HepG2 (cell line): ENCODE data around the gene ADAM19. TPM values are rescaled to one million over a fixed set of nuclear protein-coding genes. Genes with fewer than 3 reads are reported as not detected.

Experiments used
- ATAC-seq: fragments of 200-7000 bp; cut with Tn5 transposase; 3 replicates; pipeline ENCODE4 v1.9.1; 2020; ENCODE audit warnings: mild to moderate bottlenecking, moderate library complexity
- BruUV-seq: library from RNA; stranded (reverse); fragments of 400-500 nt; replicated peaks from 2 replicates; lab custom pipeline; 2021; lab: Mats Ljungman, UMichigan
- CTCF ChIA-PET: fragments of 300-600 bp; formaldehyde crosslinking; extraction: SDS; loops from one replicate; lab custom pipeline; 2021; ENCODE audit warnings: low total read pairs, inconsistent platforms, low intra/inter-chr PET ratio; lab: Yijun Ruan, JAX
- POLR2A ChIA-PET: fragments of 350-600 bp; sonication (Branson Sonifier 250); formaldehyde crosslinking; loops from one replicate; lab custom pipeline; 2020; ENCODE audit warnings: antibody characterized with exemption, inconsistent platforms; lab: Yijun Ruan, JAX
- DNase-seq: peaks from one replicate; pipeline ENCODE4 v3.0.0-alpha.2; 2015; ENCODE audit warnings: low spot score
- FAIRE-seq: peaks from 3 replicates; lab custom pipeline; 2011; peaks lifted over from hg19 to GRCh38; lab: Jason Lieb, UNC
- H2AFZ ChIP-seq: one replicate; pipeline ENCODE4 v1.6.1; 2011; ENCODE audit warnings: low read length, inconsistent platforms
- H3K27ac ChIP-seq: fragments of 300-600 bp; 3 replicates; pipeline ENCODE4 v1.8.0; 2011; ENCODE audit warnings: mixed run types, mild to moderate bottlenecking, mixed read lengths, low read length, inconsistent platforms; ENCODE audit not compliant: insufficient read depth; ENCODE audit errors: extremely low read length
- H3K27me3 ChIP-seq, 2 experiments: fragments of 200-600 bp in 1 of 2; 2 replicates in 1 of 2; 3 replicates in 1 of 2; pipeline versions ENCODE4 v1.6.0 to v1.8.0; 2011; ENCODE audit warnings: low read length in 2 of 2, mild to moderate bottlenecking in 2 of 2, moderate library complexity in 2 of 2, inconsistent platforms in 1 of 2; ENCODE audit not compliant: insufficient read depth in 2 of 2, control insufficient read depth in 1 of 2
- H3K36me3 ChIP-seq, 2 experiments: fragments of 200-600 bp in 1 of 2; replicated peaks in 1 of 2; 2 replicates in 1 of 2; 3 replicates in 1 of 2; pipeline versions ENCODE4 v1.5.1 to v1.8.0; 2011; ENCODE audit warnings: low read length in 2 of 2, inconsistent platforms in 1 of 2; ENCODE audit not compliant: insufficient read depth in 2 of 2, control insufficient read depth in 1 of 2
- H3K4me1 ChIP-seq: 2 replicates; pipeline ENCODE4 v1.5.1; 2012; ENCODE audit warnings: low read length, inconsistent platforms; ENCODE audit not compliant: insufficient read depth
- H3K4me2 ChIP-seq: 2 replicates; pipeline ENCODE4 v1.6.0; 2011; ENCODE audit warnings: low read depth, low read length, inconsistent platforms
- H3K4me3 ChIP-seq, 3 experiments: fragments of 200-600 bp in 1 of 3; sonication (generic), shearing (Covaris generic) in 1 of 3; replicated peaks in 1 of 3; 2 replicates each; pipeline ENCODE4 v1.5.1; 2011 to 2016; ENCODE audit warnings: low read length in 3 of 3, inconsistent platforms in 2 of 3, low read depth in 2 of 3, mild to moderate bottlenecking in 2 of 3, control low read depth in 1 of 3, mixed read lengths in 1 of 3; ENCODE audit not compliant: insufficient read depth in 1 of 3
- H3K79me2 ChIP-seq: one replicate; pipeline ENCODE4 v1.6.1; 2011; ENCODE audit warnings: low read length, inconsistent platforms; ENCODE audit not compliant: insufficient read depth
- H3K9ac ChIP-seq: 2 replicates; pipeline ENCODE4 v1.6.0; 2011; ENCODE audit warnings: mild to moderate bottlenecking, low read depth, low read length, inconsistent platforms; ENCODE audit not compliant: insufficient read depth
- H3K9me3 ChIP-seq: 2 replicates; pipeline ENCODE4 v1.5.1; 2012; ENCODE audit warnings: mild to moderate bottlenecking, low read length
- H4K20me1 ChIP-seq: 2 replicates; pipeline ENCODE4 v1.6.0; 2011; ENCODE audit warnings: inconsistent platforms, mild to moderate bottlenecking, low read length, moderate library complexity; ENCODE audit not compliant: insufficient read depth
- ADNP ChIP-seq: sonication (generic); formaldehyde crosslinking; IDR thresholded peaks from 2 replicates; pipeline ENCODE4 v1.4.0; 2020; ENCODE audit warnings: missing genetic modification reagents
- ATF1 ChIP-seq: IDR thresholded peaks from 2 replicates; pipeline ENCODE4 v1.6.1; 2016; ENCODE audit warnings: mild to moderate bottlenecking, control low read depth
- BRCA1 ChIP-seq: sonication (generic); formaldehyde crosslinking; IDR thresholded peaks from 2 replicates; pipeline ENCODE4 v1.4.0; 2020; ENCODE audit warnings: missing genetic modification reagents
- MED13 ChIP-seq: sonication (generic); formaldehyde crosslinking; IDR thresholded peaks from 2 replicates; pipeline ENCODE4 v1.5.0; 2020; ENCODE audit warnings: missing genetic modification reagents
- NFRKB ChIP-seq: fragments of 450-650 bp; IDR thresholded peaks from 2 replicates; pipeline ENCODE4 v1.6.1; 2017
- SAFB2 ChIP-seq: sonication (generic); formaldehyde crosslinking; IDR thresholded peaks from 2 replicates; pipeline ENCODE4 v1.5.1; 2020; ENCODE audit warnings: missing genetic modification reagents, low read depth, mild to moderate bottlenecking, borderline replicate concordance
- SOX5 ChIP-seq: IDR thresholded peaks from 2 replicates; pipeline ENCODE4 v1.6.1; 2016; ENCODE audit warnings: borderline replicate concordance
- SRSF9 ChIP-seq: fragments of 200-400 bp; formaldehyde crosslinking; IDR thresholded peaks from 2 replicates; pipeline ENCODE4 v1.6.1; 2018; ENCODE audit warnings: borderline replicate concordance, mild to moderate bottlenecking, low read depth, low read length; ENCODE audit not compliant: insufficient read depth, poor library complexity, severe bottlenecking
- ZNF354B ChIP-seq: sonication (generic); formaldehyde crosslinking; IDR thresholded peaks from 2 replicates; pipeline ENCODE4 v1.8.0; 2022; ENCODE audit warnings: mild to moderate bottlenecking, missing genetic modification reagents
- ZNF430 ChIP-seq: sonication (generic); formaldehyde crosslinking; IDR thresholded peaks from 2 replicates; pipeline ENCODE4 v1.9.0; 2021; ENCODE audit warnings: mild to moderate bottlenecking, missing genetic modification reagents
- WGBS: methylation state at CpG from one replicate; pipeline ENCODE4 v1.1.6; 2017; ENCODE audit warnings: low lambda C conversion rate; 5-methylcytosine and 5-hydroxymethylcytosine counted together
- in situ Hi-C: cut with HindIII; loops from 2 replicates; pipeline ENCODE4 v1.10.0; 2017; ENCODE audit warnings: low pct_unique_long_range_greater_than_20kb; ENCODE audit not compliant: extremely low pct_ligation_motif_present
- intact Hi-C: fragments of 100-400 bp; cut with micrococcal nuclease; formaldehyde crosslinking; loops from one replicate; pipeline ENCODE4 v1.10.0; 2022; ENCODE audit not compliant: unreplicated experiment
- polyA plus RNA-seq, 8 experiments: library from polyadenylated mRNA; depleted of rRNA in 3 of 8; stranded (reverse) in 7 of 8; unstranded in 1 of 8; fragments of >200 nt; fragmentation: Illumina TruSeq in 4 of 8; extraction: Trizol in 4 of 8; gene quantifications; 2 replicates each; pipeline versions ENCODE4 v1.2.1 to v1.2.3, GENCODE V29; 2011 to 2016; ENCODE audit warnings: low read depth in 4 of 8, missing spikeins in 1 of 8, mixed read lengths in 1 of 8; ENCODE audit not compliant: insufficient read depth in 1 of 8
- total RNA-seq, 5 experiments: library from RNA; depleted of rRNA; stranded (reverse); fragments of >200 nt; fragmentation: Illumina TruSeq; extraction: Trizol; gene quantifications; 2 replicates each; pipeline ENCODE4 v1.2.3, GENCODE V29; 2016; ENCODE audit warnings: low read depth in 1 of 5
- TF ChIP-seq, protein P1 (sequence below): sonication (generic); formaldehyde crosslinking; IDR thresholded peaks from 2 replicates; pipeline ENCODE4 v1.4.0; 2020; ENCODE audit warnings: missing genetic modification reagents
- TF ChIP-seq, protein P2 (sequence below): sonication (generic); formaldehyde crosslinking; IDR thresholded peaks from 2 replicates; pipeline ENCODE4 v1.8.1; 2023; ENCODE audit warnings: mild to moderate bottlenecking, inconsistent platforms, moderate library complexity, missing genetic modification reagents, borderline replicate concordance
- TF ChIP-seq, protein P3 (sequence below): IDR thresholded peaks from 2 replicates; pipeline ENCODE4 v1.6.1; 2016
- TF ChIP-seq, protein P4 (sequence below): sonication (generic); formaldehyde crosslinking; conservative IDR thresholded peaks from 2 replicates; pipeline ENCODE4 v1.4.0; 2020; ENCODE audit warnings: missing genetic modification reagents

The ADAM19 gene
- total and polyA plus RNA-seq, 2 of the 13 experiments (the other 11 are each of a cell fraction or from before 2014, with no cell fraction given), result 0.38 to 0.74 TPM

DNA sequence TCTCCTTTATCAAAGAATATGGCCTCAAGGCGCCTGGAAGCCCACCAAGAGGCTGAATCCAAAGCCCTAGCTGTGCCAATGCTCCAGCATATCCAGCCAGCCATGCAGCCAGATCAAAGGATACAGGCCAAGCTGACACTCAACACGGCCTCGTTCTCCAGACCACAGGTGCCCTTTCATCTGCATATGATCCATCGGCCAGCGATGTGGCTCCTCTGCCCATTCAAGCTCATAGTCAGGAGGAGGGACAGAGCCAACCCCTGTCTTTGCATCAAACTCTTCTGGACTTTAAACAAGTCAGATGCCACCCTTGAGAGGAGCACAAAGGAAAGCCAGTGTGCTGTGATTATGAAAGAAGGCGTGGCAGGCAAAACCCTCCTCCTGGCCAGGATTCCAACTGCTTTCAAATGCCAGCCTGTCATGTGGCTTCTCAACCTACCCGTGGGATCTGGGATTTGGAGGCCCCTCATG lies 42.5 kb downstream of the ADAM19 start:
- in situ Hi-C loops, result no loop called here
- Histone ChIP-seq H4K20me1 (no peaks in the 10 kb centered on the region), H2AFZ (no peak overlapping the region), H3K9me3 (no peaks in the 10 kb centered on the region), H3K4me3 (no peak overlapping the region), H3K79me2 (no peaks in the 10 kb centered on the region), H3K4me2 (no peak overlapping the region), H3K27ac (no peak overlapping the region), H3K9ac (no peak overlapping the region), H3K36me3 (no peaks in the 10 kb centered on the region), H3K27me3 (no peaks in the 10 kb centered on the region), H3K4me1 (no peaks in the 10 kb centered on the region)
- no peak for TF ChIP-seq SOX5 (CRISPR knock-in tag)
- TF ChIP-seq MED13 (CRISPR knock-in tag), result no peak
- no peak for TF ChIP-seq ZNF430 (CRISPR knock-in tag)
- TF ChIP-seq BRCA1 (CRISPR knock-in tag), result no peak
- POLR2A ChIA-PET, result no interaction called here
- CTCF ChIA-PET, result no interaction called here
- WGBS, result 48% methylated on average over 7 of the region's 7 CpGs
- intact Hi-C loops, result no loop called here
- no peak for ATAC-seq
- BruUV-seq, result no TSS peak
- DNase-seq, result peak; percentile 48
- no peak for FAIRE-seq

DNA sequence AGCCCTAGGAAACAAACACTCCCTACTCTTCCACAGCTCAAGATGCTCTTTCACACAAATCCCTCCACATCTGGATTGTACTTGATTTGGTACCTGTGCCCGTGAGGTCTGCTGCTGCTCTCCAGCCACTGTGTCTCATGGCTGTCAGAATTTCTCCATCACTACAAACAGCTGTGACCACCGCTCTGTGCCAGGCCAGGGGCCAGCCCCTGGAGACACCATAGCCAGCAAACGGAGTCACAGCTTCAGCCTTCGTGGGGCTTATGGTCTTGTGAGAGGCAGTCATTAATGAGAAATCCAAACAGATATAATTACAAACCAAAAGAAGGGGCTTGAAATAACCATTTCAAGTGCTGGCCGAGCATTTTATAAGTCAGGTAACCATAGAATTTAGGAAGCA lies 43.6 kb downstream of the ADAM19 start:
- 44% methylated on average over 5 of the region's 5 CpGs for WGBS
- CTCF ChIA-PET, result no interaction called here
- intact Hi-C loops, result no loop called here
- TF ChIP-seq, protein P1, sequence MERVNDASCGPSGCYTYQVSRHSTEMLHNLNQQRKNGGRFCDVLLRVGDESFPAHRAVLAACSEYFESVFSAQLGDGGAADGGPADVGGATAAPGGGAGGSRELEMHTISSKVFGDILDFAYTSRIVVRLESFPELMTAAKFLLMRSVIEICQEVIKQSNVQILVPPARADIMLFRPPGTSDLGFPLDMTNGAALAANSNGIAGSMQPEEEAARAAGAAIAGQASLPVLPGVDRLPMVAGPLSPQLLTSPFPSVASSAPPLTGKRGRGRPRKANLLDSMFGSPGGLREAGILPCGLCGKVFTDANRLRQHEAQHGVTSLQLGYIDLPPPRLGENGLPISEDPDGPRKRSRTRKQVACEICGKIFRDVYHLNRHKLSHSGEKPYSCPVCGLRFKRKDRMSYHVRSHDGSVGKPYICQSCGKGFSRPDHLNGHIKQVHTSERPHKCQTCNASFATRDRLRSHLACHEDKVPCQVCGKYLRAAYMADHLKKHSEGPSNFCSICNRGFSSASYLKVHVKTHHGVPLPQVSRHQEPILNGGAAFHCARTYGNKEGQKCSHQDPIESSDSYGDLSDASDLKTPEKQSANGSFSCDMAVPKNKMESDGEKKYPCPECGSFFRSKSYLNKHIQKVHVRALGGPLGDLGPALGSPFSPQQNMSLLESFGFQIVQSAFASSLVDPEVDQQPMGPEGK (CRISPR knock-in tag), result no peak
- no peak for TF ChIP-seq SAFB2 (CRISPR knock-in tag)
- TF ChIP-seq ATF1, result no peak
- TF ChIP-seq, protein P2, sequence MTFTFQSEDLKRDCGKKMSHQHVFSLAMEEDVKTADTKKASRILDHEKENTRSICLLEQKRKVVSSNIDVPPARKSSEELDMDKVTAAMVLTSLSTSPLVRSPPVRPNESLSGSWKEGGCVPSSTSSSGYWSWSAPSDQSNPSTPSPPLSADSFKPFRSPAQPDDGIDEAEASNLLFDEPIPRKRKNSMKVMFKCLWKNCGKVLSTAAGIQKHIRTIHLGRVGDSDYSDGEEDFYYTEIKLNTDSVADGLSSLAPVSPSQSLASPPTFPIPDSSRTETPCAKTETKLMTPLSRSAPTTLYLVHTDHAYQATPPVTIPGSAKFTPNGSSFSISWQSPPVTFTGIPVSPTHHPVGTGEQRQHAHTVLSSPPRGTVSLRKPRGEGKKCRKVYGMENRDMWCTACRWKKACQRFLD (CRISPR knock-in tag), result no peak
- no peak for TF ChIP-seq ADNP (CRISPR knock-in tag)
- TF ChIP-seq ZNF354B (CRISPR knock-in tag), result no peak
- TF ChIP-seq SRSF9, result no peak
- TF ChIP-seq, protein P3, sequence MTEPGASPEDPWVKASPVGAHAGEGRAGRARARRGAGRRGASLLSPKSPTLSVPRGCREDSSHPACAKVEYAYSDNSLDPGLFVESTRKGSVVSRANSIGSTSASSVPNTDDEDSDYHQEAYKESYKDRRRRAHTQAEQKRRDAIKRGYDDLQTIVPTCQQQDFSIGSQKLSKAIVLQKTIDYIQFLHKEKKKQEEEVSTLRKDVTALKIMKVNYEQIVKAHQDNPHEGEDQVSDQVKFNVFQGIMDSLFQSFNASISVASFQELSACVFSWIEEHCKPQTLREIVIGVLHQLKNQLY (CRISPR knock-in tag), result no peak
- TF ChIP-seq, protein P4, sequence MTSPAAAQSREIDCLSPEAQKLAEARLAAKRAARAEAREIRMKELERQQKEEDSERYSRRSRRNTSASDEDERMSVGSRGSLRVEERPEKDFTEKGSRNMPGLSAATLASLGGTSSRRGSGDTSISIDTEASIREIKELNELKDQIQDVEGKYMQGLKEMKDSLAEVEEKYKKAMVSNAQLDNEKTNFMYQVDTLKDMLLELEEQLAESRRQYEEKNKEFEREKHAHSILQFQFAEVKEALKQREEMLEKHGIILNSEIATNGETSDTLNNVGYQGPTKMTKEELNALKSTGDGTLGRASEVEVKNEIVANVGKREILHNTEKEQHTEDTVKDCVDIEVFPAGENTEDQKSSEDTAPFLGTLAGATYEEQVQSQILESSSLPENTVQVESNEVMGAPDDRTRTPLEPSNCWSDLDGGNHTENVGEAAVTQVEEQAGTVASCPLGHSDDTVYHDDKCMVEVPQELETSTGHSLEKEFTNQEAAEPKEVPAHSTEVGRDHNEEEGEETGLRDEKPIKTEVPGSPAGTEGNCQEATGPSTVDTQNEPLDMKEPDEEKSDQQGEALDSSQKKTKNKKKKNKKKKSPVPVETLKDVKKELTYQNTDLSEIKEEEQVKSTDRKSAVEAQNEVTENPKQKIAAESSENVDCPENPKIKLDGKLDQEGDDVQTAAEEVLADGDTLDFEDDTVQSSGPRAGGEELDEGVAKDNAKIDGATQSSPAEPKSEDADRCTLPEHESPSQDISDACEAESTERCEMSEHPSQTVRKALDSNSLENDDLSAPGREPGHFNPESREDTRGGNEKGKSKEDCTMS (CRISPR knock-in tag), result no peak
- no peak for TF ChIP-seq NFRKB

More for the DNA sequence above, 43.6 kb downstream of the ADAM19 start:
- Histone ChIP-seq H3K27me3 (no peaks in the 10 kb centered on the region), H2AFZ (no peak overlapping the region), H3K36me3 (no peaks in the 10 kb centered on the region), H4K20me1 (no peaks in the 10 kb centered on the region), H3K4me1 (no peaks in the 10 kb centered on the region), H3K79me2 (no peaks in the 10 kb centered on the region), H3K9ac (no peak overlapping the region), H3K27ac (no peak overlapping the region), H3K4me2 (no peak overlapping the region), H3K9me3 (no peaks in the 10 kb centered on the region), H3K4me3 (no peak overlapping the region)
- ATAC-seq (no peak), FAIRE-seq (no peak), DNase-seq (no peak)
- no TSS peak for BruUV-seq
- in situ Hi-C loops, result no loop called here
- POLR2A ChIA-PET, result no interaction called here
